ENCODE data around the gene KCTD17. TPM values are rescaled to one million over a fixed set of nuclear protein-coding genes. Genes with fewer than 3 reads are reported as not detected.
A peak's percentile ranks its signal among the peaks of the same experiment; 100 is the strongest.

Gene KCTD17
- total and polyA plus RNA-seq, 2 of the 13 experiments (the other 11 are each of a cell fraction or from before 2014, with no cell fraction given): 5.3 to 11.7 TPM

DNA sequence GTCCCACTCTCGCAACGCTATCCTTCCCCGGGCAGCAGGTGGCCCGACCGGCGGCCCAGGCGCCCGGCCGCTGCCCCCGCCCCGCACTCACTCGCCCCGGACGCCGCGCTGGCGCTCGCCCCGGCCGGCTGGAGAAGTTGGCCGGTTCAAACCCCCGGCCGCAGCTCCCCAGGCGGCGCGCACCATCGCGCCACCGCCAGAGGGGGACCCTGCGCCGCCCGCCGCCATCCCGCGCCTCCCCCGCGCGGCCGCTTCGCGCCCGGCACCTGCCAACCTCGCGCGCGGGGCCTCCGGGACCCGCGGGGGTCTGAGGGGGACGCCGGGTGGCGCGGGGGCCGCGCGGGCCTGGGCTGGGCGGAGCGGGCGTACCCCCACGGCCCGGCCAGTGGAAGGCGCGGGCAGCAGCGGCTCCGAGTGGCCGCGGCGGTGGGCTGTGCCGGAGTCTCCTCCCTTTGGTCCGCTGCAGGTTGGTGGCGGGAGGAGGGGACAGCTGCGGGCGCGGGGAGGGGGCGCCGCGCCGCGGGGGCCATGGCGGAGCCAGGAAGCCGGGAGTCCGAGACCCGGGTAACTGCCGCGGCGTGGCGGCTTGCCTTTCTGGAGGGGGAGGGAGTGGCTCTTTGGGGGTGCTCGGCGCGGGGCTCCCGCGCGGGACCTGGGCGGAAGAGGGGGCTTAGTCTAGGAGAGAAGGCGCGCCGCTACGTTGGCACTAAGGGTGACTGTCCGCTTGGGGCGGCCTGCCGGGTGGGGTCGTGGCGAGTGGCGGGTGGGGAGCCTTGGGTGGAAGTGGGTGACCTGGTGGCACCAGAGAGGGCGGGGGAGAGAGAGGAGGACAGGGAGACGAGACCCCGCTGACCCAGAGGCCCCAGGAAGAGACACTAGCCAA lies 32.0 kb upstream of the KCTD17 start, which contains the start of the genes MPST and TST (continued):
- TF ChIP-seq, protein P1, sequence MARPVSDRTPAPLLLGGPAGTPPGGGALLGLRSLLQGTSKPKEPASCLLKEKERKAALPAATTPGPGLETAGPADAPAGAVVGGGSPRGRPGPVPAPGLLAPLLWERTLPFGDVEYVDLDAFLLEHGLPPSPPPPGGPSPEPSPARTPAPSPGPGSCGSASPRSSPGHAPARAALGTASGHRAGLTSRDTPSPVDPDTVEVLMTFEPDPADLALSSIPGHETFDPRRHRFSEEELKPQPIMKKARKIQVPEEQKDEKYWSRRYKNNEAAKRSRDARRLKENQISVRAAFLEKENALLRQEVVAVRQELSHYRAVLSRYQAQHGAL (CRISPR knock-in tag; IDR thresholded peaks at IDR 0.05; ENCODE audit: not compliant biosample characterization): no peak
- TF ChIP-seq ZFAT (CRISPR knock-in tag; conservative IDR thresholded peaks at IDR 0.05) (no peak), FOXK1 (CRISPR knock-in tag; IDR thresholded peaks at IDR 0.05; ENCODE audit: borderline replicate concordance, low read depth) (no peak), RARA (CRISPR knock-in tag; IDR thresholded peaks at IDR 0.05) (no peak), SPEN (CRISPR knock-in tag; IDR thresholded peaks at IDR 0.05; ENCODE audit: low read depth) (peak; percentile 28; the same call in 1 of the 2 replicates), ZNF484 (CRISPR knock-in tag; IDR thresholded peaks at IDR 0.05; ENCODE audit: borderline replicate concordance, low read depth) (no peak), ZNF562 (CRISPR knock-in tag; IDR thresholded peaks at IDR 0.05; ENCODE audit: borderline replicate concordance) (no peak), TBX3 (IDR thresholded peaks at IDR 0.05; ENCODE audit: borderline replicate concordance) (no peak), FLYWCH1 (CRISPR knock-in tag; IDR thresholded peaks at IDR 0.05) (0 out of 2 replicates have a peak, but pooled peaks have one; percentile 50), SRSF4 (IDR thresholded peaks at IDR 0.05; ENCODE audit: low read depth, low read length, poor library complexity, severe bottlenecking) (no peak), SAP130 (CRISPR knock-in tag; IDR thresholded peaks at IDR 0.05; ENCODE audit: low read depth) (no peak; the same call in 1 of the 2 replicates), SIX1 (CRISPR knock-in tag; IDR thresholded peaks at IDR 0.05; ENCODE audit: borderline replicate concordance) (0 out of 2 replicates have a peak, but pooled peaks have one; percentile 2), TP53 (CRISPR knock-in tag; conservative IDR thresholded peaks at IDR 0.05) (no peak), ZUFSP (CRISPR knock-in tag; IDR thresholded peaks at IDR 0.05; ENCODE audit: borderline replicate concordance) (no peak), DMAP1 (CRISPR knock-in tag; IDR thresholded peaks at IDR 0.05) (no peak), ZMYM4 (CRISPR knock-in tag; IDR thresholded peaks at IDR 0.05) (no peak; the same call in 1 of the 2 replicates), TEAD2 (CRISPR knock-in tag; IDR thresholded peaks at IDR 0.05) (no peak), ZSCAN31 (CRISPR knock-in tag; IDR thresholded peaks at IDR 0.05; ENCODE audit: low read depth) (no peak), ZNF251 (CRISPR knock-in tag; IDR thresholded peaks at IDR 0.05) (no peak), ZNF496 (CRISPR knock-in tag; IDR thresholded peaks at IDR 0.05; ENCODE audit: insufficient replicate concordance) (no peak)
- TF ChIP-seq, protein P2, sequence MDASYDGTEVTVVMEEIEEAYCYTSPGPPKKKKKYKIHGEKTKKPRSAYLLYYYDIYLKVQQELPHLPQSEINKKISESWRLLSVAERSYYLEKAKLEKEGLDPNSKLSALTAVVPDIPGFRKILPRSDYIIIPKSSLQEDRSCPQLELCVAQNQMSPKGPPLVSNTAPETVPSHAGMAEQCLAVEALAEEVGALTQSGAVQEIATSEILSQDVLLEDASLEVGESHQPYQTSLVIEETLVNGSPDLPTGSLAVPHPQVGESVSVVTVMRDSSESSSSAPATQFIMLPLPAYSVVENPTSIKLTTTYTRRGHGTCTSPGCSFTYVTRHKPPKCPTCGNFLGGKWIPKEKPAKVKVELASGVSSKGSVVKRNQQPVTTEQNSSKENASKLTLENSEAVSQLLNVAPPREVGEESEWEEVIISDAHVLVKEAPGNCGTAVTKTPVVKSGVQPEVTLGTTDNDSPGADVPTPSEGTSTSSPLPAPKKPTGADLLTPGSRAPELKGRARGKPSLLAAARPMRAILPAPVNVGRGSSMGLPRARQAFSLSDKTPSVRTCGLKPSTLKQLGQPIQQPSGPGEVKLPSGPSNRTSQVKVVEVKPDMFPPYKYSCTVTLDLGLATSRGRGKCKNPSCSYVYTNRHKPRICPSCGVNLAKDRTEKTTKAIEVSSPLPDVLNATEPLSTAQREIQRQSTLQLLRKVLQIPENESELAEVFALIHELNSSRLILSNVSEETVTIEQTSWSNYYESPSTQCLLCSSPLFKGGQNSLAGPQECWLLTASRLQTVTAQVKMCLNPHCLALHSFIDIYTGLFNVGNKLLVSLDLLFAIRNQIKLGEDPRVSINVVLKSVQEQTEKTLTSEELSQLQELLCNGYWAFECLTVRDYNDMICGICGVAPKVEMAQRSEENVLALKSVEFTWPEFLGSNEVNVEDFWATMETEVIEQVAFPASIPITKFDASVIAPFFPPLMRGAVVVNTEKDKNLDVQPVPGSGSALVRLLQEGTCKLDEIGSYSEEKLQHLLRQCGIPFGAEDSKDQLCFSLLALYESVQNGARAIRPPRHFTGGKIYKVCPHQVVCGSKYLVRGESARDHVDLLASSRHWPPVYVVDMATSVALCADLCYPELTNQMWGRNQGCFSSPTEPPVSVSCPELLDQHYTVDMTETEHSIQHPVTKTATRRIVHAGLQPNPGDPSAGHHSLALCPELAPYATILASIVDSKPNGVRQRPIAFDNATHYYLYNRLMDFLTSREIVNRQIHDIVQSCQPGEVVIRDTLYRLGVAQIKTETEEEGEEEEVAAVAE (CRISPR knock-in tag; IDR thresholded peaks at IDR 0.05; ENCODE audit: borderline replicate concordance): no peak
- TF ChIP-seq, protein P3, sequence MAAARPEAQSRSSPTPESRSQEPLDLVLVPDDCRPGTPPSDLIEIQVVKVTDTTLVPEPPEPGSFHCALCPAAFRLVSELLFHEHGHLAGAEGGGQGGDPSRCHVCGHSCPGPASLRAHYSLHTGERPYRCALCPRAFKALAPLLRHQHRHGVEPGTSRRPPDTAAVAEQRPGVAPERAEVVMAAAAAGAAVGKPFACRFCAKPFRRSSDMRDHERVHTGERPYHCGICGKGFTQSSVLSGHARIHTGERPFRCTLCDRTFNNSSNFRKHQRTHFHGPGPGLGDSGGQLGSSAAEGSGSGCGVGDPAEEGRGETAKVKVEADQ (CRISPR knock-in tag; IDR thresholded peaks at IDR 0.05; ENCODE audit: borderline replicate concordance): no peak; the same call in 1 of the 2 replicates
